ENCODE measurements around the gene SDHA. TPM values are rescaled to one million over a fixed set of nuclear protein-coding genes. Genes with fewer than 3 reads are reported as not detected.
"Not testable (repeated sequence)": the region's sequence is repeated elsewhere in the genome, so short reads cannot be mapped to it uniquely, and the experiment has no call there.

Gene SDHA
- total RNA-seq, 1 donor from 2014 or later = 73.5 TPM

DNA sequence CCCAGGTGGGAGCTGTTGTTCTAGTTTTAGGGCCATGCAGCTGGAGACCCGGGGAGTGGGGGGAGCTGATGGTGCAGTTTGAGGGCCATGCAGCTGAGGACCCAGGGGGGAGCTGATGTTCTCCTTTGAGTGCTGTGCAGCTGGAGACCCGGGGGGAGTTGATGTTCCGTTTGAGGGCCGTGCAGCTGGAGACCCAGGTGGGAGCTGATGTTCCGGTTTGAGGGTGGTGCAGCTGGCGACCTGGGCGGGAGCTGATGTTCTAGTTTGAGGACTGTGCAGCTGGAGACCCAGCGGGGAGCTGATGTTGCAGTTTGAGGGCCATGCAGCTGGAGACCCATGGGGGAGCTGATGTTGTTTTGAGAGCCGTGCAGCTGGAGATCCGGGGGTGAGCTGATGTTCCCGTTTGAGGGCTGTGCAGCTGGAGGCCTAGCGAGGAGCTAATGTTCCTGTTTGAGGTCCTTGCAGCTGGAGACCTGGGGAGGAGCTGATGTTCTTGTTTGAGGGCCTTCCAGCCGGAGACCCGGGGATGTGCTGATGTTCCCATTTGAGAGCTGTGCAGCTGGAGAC lies 68.0 kb downstream of the SDHA start:
- Mint-ChIP-seq H3K4me3 (ENCODE audit: unreplicated experiment) (peak overlapping the region; percentile 47), H3K9me3 (ENCODE audit: unreplicated experiment) (no peaks in the 10 kb centered on the region), H3K27ac (ENCODE audit: unreplicated experiment) (no peak overlapping the region), H3K27me3 (ENCODE audit: unreplicated experiment) (peaks cover 13% of the 10 kb centered on the region), H3K4me1 (ENCODE audit: unreplicated experiment) (peaks cover 12% of the 10 kb centered on the region), H3K36me3 (ENCODE audit: low read depth, unreplicated experiment) (peaks cover 52% of the 10 kb centered on the region)
- DNase-seq (ENCODE audit: low spot score) = no peak
- TF ChIP-seq CTCF (IDR thresholded peaks at IDR 0.05; ENCODE audit: unreplicated experiment) = no peak

DNA sequence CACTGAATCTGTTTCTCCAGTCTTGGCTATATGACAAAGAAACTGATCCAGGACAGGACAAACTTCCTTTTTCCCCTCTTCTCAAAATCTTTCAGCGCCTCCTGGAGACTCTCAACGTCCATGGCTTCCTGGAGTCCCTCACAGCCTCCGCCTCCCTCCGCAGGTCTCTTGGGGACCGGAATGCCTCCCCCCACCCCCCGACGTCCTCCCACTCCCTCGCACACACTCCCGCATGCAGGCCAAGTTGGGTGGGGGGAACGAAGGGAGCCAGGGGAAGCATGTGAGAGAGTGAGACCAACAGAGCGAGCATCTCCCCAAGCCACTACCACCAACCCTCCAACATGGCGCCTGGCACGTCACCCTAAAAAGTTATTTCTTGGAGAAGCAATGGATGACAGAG lies 72.1 kb downstream of the SDHA start:
- Mint-ChIP-seq H3K27ac (ENCODE audit: unreplicated experiment) (peak overlapping the region; percentile 24), H3K36me3 (ENCODE audit: low read depth, unreplicated experiment) (peaks cover 32% of the 10 kb centered on the region), H3K27me3 (ENCODE audit: unreplicated experiment) (peaks cover 15% of the 10 kb centered on the region), H3K4me1 (ENCODE audit: unreplicated experiment) (peaks cover 14% of the 10 kb centered on the region)
- H3K9me3 Mint-ChIP-seq (ENCODE audit: unreplicated experiment); H3K4me3 Mint-ChIP-seq (ENCODE audit: unreplicated experiment); DNase-seq (ENCODE audit: low spot score): not testable (repeated sequence)

GRCh38 chr5:291345-291744 lies 73.2 kb downstream of the SDHA start:
- Mint-ChIP-seq H3K4me1 (ENCODE audit: unreplicated experiment) (peaks cover 14% of the 10 kb centered on the region), H3K36me3 (ENCODE audit: low read depth, unreplicated experiment) (peaks cover 23% of the 10 kb centered on the region), H3K27me3 (ENCODE audit: unreplicated experiment) (peaks cover 11% of the 10 kb centered on the region)
- H3K27ac Mint-ChIP-seq (ENCODE audit: unreplicated experiment); H3K4me3 Mint-ChIP-seq (ENCODE audit: unreplicated experiment); DNase-seq (ENCODE audit: low spot score); H3K9me3 Mint-ChIP-seq (ENCODE audit: unreplicated experiment): not testable (repeated sequence)

- not testable (repeated sequence) for H3K4me1 Mint-ChIP-seq (ENCODE audit: unreplicated experiment); H3K4me3 Mint-ChIP-seq (ENCODE audit: unreplicated experiment); H3K9me3 Mint-ChIP-seq (ENCODE audit: unreplicated experiment); DNase-seq (ENCODE audit: low spot score); H3K27ac Mint-ChIP-seq (ENCODE audit: unreplicated experiment)
- Mint-ChIP-seq H3K27me3 (ENCODE audit: unreplicated experiment) (peaks cover 13% of the 10 kb centered on the region), H3K36me3 (ENCODE audit: low read depth, unreplicated experiment) (peaks cover 16% of the 10 kb centered on the region)
These were observed 76.7 kb downstream of the SDHA start for GRCh38 chr5:294788-295187.

GRCh38 chr5:296207-296606 lies 78.1 kb downstream of the SDHA start:
- peaks cover 18% of the 10 kb centered on the region for H3K36me3 Mint-ChIP-seq (ENCODE audit: low read depth, unreplicated experiment)
- H3K4me3 Mint-ChIP-seq (ENCODE audit: unreplicated experiment); DNase-seq (ENCODE audit: low spot score); H3K4me1 Mint-ChIP-seq (ENCODE audit: unreplicated experiment); H3K27ac Mint-ChIP-seq (ENCODE audit: unreplicated experiment); H3K9me3 Mint-ChIP-seq (ENCODE audit: unreplicated experiment): not testable (repeated sequence)
- H3K27me3 Mint-ChIP-seq (ENCODE audit: unreplicated experiment) = peaks cover 14% of the 10 kb centered on the region

DNA sequence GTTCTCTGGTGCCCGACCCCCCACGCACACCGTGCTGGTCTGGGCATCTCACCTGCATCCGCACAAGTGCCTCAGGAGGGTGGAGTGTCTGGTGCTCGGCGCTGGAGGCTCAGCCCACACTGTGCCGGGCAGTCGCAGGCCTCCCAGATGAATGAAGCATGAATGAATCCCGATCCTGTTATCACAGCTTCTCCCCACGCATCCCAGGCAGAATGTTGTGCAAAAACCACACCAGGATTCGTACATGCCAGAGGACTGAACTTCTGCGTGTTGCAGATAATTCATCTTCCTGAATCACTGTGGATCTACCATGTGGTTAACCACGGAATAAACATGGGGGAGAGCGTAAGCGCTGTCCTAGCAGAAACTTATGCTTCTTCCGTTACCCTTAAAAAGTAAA lies 78.8 kb downstream of the SDHA start:
- H3K36me3 Mint-ChIP-seq (ENCODE audit: low read depth, unreplicated experiment) = peaks cover 13% of the 10 kb centered on the region
- not testable (repeated sequence) for H3K4me1 Mint-ChIP-seq (ENCODE audit: unreplicated experiment); H3K9me3 Mint-ChIP-seq (ENCODE audit: unreplicated experiment); DNase-seq (ENCODE audit: low spot score); H3K27ac Mint-ChIP-seq (ENCODE audit: unreplicated experiment); H3K4me3 Mint-ChIP-seq (ENCODE audit: unreplicated experiment)
- H3K27me3 Mint-ChIP-seq (ENCODE audit: unreplicated experiment) = peaks cover 20% of the 10 kb centered on the region

DNA sequence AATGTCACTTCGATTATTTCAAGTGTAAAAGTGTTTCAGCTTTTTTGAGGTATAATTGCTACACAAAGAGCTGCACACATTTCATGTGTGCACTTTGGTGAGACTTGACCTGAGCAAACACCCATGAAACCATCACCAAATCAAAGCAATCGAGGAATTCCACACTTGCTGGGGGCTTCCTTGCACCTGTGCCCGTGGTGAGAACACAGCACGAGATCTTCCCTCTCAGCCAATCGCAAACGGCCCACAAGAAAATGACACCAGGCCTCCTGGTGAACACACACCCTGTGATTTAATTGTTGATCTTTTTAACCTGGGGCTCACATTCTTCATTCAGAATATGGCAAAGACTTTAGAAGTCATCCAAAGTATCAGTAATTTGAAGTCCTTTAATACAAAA lies 79.3 kb downstream of the SDHA start:
- H3K27ac Mint-ChIP-seq (ENCODE audit: unreplicated experiment); H3K4me3 Mint-ChIP-seq (ENCODE audit: unreplicated experiment); H3K9me3 Mint-ChIP-seq (ENCODE audit: unreplicated experiment); DNase-seq (ENCODE audit: low spot score); H3K4me1 Mint-ChIP-seq (ENCODE audit: unreplicated experiment): not testable (repeated sequence)
- H3K36me3 Mint-ChIP-seq (ENCODE audit: low read depth, unreplicated experiment) = peaks cover 10% of the 10 kb centered on the region
- H3K27me3 Mint-ChIP-seq (ENCODE audit: unreplicated experiment) = peaks cover 22% of the 10 kb centered on the region

DNA sequence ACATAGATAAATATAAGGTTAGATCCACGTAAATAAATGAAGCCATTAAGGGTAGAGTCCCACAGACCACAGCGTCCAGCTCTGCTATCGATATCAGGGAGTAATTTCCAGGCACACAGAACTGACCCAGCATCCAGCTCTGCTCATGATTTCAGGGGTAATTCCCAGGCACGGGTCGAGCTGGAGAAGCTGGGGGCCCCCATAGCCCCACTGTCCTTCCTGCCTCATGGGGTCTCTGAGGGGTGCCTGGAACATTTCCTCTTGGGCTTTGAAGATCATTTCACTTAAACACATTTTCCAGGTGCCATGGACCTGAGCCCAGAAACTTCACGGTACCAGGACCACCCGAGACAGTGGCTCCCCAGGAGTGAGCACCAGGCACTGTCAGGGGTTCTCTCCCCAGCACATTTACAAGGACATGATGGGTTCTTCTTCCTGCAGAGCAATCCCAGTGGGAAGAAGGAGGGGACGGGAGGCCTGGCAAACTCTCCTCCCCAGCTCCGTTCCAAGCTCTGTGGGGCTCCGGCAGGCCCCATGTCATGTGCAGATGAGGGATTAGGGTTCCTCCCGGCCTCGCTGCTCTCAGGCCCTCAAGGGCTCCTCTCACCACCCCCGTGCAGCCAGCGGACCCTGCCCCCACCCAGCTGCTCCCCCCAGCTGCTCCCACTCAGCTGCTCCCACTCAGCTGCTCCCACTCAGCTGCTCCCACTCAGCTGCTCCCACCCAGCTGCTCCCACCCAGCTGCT lies 80.0 kb downstream of the SDHA start:
- H3K4me3 Mint-ChIP-seq (ENCODE audit: unreplicated experiment); DNase-seq (ENCODE audit: low spot score); H3K27ac Mint-ChIP-seq (ENCODE audit: unreplicated experiment); H3K36me3 Mint-ChIP-seq (ENCODE audit: low read depth, unreplicated experiment); H3K4me1 Mint-ChIP-seq (ENCODE audit: unreplicated experiment); H3K9me3 Mint-ChIP-seq (ENCODE audit: unreplicated experiment): not testable (repeated sequence)
- peaks cover 18% of the 10 kb centered on the region for H3K27me3 Mint-ChIP-seq (ENCODE audit: unreplicated experiment)

Measured in endothelial cell (in vitro differentiated cells).